ENCODE results near the gene ITSN1. TPM values are rescaled to one million over a fixed set of nuclear protein-coding genes. Genes with fewer than 3 reads are reported as not detected.

ITSN1 gene
- total RNA-seq, 1 donor from 2014 or later, result 4.8 TPM

DNA sequence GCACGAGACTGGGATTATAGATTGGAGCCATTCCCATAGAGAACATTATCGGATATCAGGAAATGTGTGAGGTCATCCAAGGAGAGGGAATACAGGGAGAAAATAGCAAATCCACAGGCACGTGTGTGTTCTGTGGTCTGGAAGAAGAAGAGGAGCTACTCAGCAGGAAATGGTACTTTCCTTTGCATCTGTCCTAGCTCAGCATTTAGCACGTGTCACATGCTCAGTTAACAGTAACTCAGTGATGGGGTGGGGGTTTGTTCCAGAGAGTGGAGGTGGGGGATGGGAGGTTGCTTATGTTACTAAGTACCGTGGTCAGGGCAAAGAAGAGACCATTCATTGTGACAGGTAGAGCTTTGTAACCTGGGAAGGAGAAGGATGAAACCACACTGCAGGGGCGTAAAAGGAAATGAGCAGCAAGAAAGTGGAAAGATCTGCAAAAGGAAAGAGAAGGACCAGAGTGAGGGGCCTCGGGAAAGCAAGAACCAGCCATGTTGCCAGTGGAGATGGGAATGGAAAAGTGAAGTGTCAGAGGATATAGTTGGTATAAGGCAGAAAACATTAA lies 172.9 kb downstream of the ITSN1 start:
- H3K36me3 Mint-ChIP-seq (ENCODE audit: low read depth), result no peaks in the 10 kb centered on the region
- DNase-seq, result no peak
- intact Hi-C loops (cut with micrococcal nuclease), result no loop called here
- no peaks in the 10 kb centered on the region for H3K9me3 Mint-ChIP-seq
- no peak overlapping the region for H3K27ac Mint-ChIP-seq
- H3K4me1 Mint-ChIP-seq, result peaks cover 7% of the 10 kb centered on the region
- no peak overlapping the region for H3K4me3 Mint-ChIP-seq
- no peaks in the 10 kb centered on the region for H3K27me3 Mint-ChIP-seq

DNA sequence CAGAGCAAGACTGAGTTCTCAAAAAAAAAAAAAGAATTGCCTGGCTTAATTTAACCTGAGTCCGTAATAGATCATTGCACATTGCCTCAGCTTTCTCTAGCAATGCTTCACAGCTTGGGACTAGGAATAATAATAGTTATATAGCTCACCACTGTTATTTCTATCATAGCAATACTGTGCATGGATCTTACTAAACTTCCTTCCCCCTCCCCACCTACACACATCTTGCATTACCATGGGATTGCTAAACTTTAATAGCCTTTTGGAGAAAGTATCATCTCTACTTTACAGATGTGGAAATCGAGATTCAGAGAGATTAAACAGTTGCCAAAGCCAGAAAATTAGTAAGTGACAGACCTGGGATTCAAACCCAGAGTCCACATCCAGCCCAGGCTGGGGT lies 173.9 kb downstream of the ITSN1 start:
- Mint-ChIP-seq H3K27ac (no peak overlapping the region), H3K4me3 (no peak overlapping the region)
- intact Hi-C loops (cut with micrococcal nuclease), result no loop called here

DNA sequence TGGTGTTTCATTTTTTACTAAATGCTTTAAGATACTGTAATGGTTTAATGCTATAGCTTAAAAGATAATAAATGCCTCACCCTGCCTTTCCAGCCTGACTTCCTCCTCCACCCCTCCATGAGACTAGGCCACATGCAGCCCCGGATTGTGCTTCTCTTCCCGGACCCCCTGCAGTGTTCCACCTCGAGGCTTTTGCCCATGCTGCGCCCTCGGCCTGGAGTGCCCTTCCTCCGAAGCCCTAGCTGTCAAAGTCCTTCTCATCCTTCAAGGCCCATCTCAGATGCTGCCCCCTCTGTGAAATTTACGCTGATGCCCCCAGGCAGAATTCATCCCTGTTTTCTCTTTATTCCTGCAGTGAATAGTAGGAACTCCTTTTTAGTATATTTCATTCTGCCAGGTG lies 174.8 kb downstream of the ITSN1 start:
- Mint-ChIP-seq H3K36me3 (ENCODE audit: low read depth) (no peaks in the 10 kb centered on the region), H3K27me3 (no peaks in the 10 kb centered on the region), H3K4me3 (no peak overlapping the region), H3K27ac (no peak overlapping the region), H3K4me1 (peaks cover 7% of the 10 kb centered on the region), H3K9me3 (no peaks in the 10 kb centered on the region)
- no peak for DNase-seq
- intact Hi-C loops (cut with micrococcal nuclease), result no loop called here

More for the DNA sequence above, 173.9 kb downstream of the ITSN1 start:
- no peak for DNase-seq
- no peaks in the 10 kb centered on the region for H3K27me3 Mint-ChIP-seq
- H3K36me3 Mint-ChIP-seq (ENCODE audit: low read depth), result no peaks in the 10 kb centered on the region
- H3K9me3 Mint-ChIP-seq, result no peaks in the 10 kb centered on the region
- H3K4me1 Mint-ChIP-seq, result peaks cover 7% of the 10 kb centered on the region

DNA sequence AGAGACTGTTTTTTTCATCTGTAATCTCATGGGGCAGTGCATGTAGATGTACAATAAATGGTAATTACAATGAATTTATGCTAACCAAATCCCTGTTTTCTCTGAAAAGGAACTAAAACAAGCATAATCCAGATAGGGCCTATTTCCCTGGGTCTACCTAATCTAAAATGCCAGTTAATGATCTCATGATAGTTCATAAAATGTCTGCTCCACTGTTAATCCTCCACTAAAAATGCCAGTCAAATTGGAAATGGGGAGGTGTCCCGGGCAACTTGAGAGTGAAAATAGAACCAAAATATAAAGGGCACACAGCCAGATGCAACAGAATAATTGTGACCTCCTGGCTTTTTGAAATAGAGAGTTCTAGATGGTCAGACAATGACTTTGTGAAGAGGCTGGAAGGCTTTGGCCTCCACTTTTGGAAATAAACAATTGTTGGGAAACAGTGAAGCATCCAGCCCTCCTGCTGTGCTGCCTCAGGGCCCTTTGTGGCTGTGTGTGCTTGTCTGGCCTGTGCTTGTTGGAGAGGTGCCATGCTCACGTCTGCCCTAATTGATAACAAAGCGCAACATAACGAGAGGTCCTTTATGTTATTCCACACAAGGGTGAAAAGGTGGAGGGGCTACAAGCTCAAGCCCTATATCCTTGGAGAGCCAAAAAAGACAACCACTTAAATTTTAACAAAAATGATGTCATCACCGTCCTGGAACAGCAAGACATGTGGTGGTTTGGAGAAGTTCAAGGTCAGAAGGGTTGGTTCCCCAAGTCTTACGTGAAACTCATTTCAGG lies 175.6 kb downstream of the ITSN1 start:
- no peak overlapping the region for H3K4me3 Mint-ChIP-seq
- intact Hi-C loops (cut with micrococcal nuclease), result no loop called here
- H3K9me3 Mint-ChIP-seq, result no peaks in the 10 kb centered on the region
- H3K27ac Mint-ChIP-seq, result no peak overlapping the region
- no peaks in the 10 kb centered on the region for H3K36me3 Mint-ChIP-seq (ENCODE audit: low read depth)
- H3K4me1 Mint-ChIP-seq, result peaks cover 7% of the 10 kb centered on the region
- H3K27me3 Mint-ChIP-seq, result no peaks in the 10 kb centered on the region
- no peak for DNase-seq

DNA sequence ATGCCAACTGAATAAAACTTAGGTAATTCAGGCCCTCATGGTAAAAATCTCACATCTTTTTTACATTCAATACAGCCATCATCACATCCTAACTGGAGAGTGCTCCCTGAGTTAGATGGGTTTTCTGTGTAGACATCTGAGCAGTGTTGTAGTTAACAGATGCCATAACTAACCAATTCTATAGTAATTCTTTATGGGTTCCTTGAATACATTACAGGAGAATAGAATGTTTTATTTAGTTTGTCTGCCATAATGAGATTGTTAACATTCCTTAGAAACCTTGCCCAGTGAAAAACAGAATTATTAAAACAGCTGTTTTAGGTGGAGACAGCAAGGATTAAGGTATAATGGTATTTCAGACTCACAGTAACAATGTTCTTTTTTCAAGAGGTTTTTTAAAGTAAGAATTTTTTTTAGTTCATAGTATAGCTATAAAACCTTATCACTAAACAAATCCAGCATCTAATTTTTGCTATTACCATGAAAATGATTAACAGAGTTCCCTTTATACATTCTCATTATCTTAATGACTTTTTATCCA lies 178.0 kb downstream of the ITSN1 start:
- Mint-ChIP-seq H3K36me3 (ENCODE audit: low read depth) (no peaks in the 10 kb centered on the region), H3K4me1 (peaks cover 1% of the 10 kb centered on the region), H3K4me3 (no peak overlapping the region), H3K27me3 (no peaks in the 10 kb centered on the region), H3K27ac (no peak overlapping the region), H3K9me3 (no peaks in the 10 kb centered on the region)
- intact Hi-C loops (cut with micrococcal nuclease), result no loop called here
- no peak for DNase-seq

DNA sequence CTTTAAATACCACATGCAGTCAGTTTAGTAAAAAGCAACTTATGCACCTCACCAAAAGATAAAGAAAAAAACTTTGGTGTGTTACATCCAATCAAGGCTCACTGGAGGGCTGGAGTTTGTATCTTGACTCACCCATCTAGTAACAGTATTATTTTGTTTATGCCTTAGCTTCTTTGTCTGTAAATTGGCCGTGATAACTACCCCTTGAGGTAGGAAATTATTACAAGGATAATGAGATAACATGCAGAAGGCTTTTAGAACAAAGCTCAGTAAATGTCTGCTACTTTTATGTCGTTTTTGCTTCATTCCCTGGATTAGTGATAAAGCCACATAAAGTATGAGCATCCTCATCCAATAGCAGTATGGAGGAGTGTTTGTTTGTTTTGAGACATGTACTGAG lies 178.5 kb downstream of the ITSN1 start:
- Mint-ChIP-seq H3K27me3 (no peaks in the 10 kb centered on the region), H3K36me3 (ENCODE audit: low read depth) (no peaks in the 10 kb centered on the region), H3K4me1 (no peaks in the 10 kb centered on the region), H3K27ac (no peak overlapping the region), H3K4me3 (no peak overlapping the region), H3K9me3 (no peaks in the 10 kb centered on the region)
- DNase-seq, result no peak
- intact Hi-C loops (cut with micrococcal nuclease), result no loop called here

DNA sequence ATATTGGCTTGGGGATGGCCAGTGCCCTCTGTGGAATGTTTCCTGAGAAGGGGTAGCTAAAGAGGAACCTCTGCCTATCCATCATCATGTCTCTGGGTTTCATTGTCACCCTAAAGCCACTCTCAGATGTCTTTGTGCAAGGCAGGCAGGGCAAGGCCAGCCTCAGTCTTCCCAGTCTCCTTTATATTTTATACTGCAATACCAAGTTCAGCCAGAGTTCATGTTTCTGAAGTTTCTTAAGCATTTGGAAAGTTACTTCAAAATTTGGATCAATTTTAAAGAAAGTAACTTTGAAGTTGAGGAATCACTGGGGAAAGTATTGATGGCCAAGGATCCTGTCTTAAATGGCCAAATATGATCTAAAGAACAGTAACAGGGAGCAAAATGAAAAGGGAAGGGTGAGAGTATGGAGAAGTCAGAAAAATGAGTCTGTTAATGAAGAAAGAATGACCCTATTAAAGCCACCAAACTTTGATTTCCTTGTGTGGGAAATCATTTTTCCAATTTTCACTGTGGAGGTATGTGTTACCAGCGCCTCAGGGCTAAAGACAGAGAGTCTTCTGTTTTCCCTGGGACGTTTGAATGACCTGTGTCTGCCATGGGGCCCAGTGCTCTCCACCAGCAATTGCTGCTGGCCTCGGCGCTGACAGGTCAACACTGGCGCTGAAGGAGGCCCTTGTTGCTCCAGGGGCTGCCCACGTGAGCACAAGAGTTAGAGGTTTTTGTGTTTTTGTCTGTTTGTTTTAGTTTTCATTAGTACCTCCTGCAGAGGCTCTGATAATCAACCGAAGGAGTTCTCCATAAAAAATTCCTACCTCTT lies 179.4 kb downstream of the ITSN1 start:
- Mint-ChIP-seq H3K9me3 (no peaks in the 10 kb centered on the region), H3K27ac (no peak overlapping the region), H3K36me3 (ENCODE audit: low read depth) (no peaks in the 10 kb centered on the region), H3K4me1 (no peaks in the 10 kb centered on the region), H3K27me3 (no peaks in the 10 kb centered on the region), H3K4me3 (no peak overlapping the region)
- DNase-seq, result no peak
- intact Hi-C loops (cut with micrococcal nuclease), result no loop called here

DNA sequence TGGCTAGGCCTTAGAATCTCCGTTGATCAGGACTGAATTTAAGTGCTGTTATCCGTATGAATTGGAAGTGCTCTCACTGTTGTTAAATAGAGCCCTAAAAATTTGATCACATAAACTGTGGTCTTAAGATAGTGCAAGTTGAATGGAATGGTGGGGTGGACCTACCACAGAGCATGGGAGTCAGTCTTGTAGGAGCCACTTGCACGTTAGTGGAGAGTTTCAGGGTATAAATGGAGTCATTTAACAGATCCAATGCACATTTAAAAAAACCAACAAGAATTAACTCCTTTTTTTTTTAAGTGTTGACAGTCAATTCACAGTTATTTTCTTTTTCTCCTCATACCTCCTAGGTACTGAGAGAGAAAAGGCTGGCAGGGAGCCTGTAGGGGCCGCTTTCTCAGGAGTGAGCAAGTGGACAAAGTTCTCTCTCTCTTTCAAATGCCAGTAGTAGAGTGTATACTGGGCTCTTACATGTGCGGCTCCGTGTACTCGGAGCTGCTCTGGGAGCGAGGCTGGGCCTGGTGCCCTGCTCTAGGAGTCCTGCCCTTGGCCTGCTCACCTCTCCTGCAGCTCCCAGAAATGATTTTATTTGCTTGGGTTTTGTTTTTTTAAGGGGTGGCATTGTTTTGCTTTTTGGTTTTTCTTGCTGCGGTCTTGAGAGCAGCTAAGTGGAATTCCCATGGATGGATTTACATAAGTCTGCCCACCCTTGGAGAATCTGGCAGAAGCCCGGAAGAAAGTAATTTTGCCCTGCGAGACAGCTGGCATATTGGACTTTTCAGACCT lies 182.0 kb downstream of the ITSN1 start:
- intact Hi-C loops (cut with micrococcal nuclease), result no loop called here
- no peaks in the 10 kb centered on the region for H3K4me1 Mint-ChIP-seq
- H3K36me3 Mint-ChIP-seq (ENCODE audit: low read depth), result no peaks in the 10 kb centered on the region

DNA sequence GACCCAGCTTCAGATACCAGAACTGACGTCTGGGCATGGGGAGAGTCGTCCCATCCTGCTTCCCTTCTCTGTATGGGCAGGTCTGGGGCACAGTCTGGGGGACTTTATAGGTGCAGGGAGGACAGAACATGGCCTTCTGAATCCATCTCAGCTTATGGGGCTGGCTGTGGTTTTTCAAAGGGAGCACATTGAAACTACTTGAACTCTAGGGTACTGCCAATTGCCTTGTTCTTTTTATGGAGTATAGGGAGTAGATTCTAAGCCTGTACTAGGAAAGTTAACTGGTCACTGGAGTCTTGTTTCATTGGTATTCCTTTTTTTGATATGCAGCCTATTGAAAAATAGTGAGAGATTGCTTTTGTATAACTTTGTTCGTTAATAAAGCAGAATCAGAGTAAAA lies 183.1 kb downstream of the ITSN1 start:
- intact Hi-C loops (cut with micrococcal nuclease), result no loop called here
- no peak for DNase-seq
- Mint-ChIP-seq H3K9me3 (no peaks in the 10 kb centered on the region), H3K27ac (no peak overlapping the region), H3K4me3 (no peak overlapping the region), H3K4me1 (no peaks in the 10 kb centered on the region), H3K27me3 (no peaks in the 10 kb centered on the region), H3K36me3 (ENCODE audit: low read depth) (no peaks in the 10 kb centered on the region)

More for the DNA sequence above, 182.0 kb downstream of the ITSN1 start:
- no peak for DNase-seq
- H3K27me3 Mint-ChIP-seq, result no peaks in the 10 kb centered on the region
- H3K9me3 Mint-ChIP-seq, result no peaks in the 10 kb centered on the region
- H3K4me3 Mint-ChIP-seq, result no peak overlapping the region
- no peak overlapping the region for H3K27ac Mint-ChIP-seq

DNA sequence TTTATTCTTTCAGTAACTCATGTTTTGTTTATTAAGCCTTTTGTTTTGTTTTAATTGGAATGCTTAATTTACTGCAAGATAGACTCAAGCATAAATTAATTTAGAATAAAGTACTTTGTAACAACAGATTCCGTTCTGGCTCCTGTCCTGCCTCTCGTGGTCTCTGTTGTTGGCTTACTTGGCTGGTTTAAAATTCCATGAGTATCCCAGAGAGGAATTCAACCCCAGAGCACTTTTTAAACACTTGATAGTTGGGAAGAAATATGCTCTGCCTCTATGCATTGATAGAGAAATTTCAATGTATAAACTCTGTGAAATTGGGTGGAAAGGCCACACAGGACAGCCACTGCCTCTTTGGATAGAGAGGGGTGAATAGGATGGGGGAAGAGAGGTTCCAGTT lies 183.6 kb downstream of the ITSN1 start:
- intact Hi-C loops (cut with micrococcal nuclease), result no loop called here
- H3K4me1 Mint-ChIP-seq, result no peaks in the 10 kb centered on the region
- H3K27me3 Mint-ChIP-seq, result no peaks in the 10 kb centered on the region
- no peak for DNase-seq
- H3K36me3 Mint-ChIP-seq (ENCODE audit: low read depth), result no peaks in the 10 kb centered on the region
- H3K4me3 Mint-ChIP-seq, result no peak overlapping the region
- no peaks in the 10 kb centered on the region for H3K9me3 Mint-ChIP-seq
- no peak overlapping the region for H3K27ac Mint-ChIP-seq

DNA sequence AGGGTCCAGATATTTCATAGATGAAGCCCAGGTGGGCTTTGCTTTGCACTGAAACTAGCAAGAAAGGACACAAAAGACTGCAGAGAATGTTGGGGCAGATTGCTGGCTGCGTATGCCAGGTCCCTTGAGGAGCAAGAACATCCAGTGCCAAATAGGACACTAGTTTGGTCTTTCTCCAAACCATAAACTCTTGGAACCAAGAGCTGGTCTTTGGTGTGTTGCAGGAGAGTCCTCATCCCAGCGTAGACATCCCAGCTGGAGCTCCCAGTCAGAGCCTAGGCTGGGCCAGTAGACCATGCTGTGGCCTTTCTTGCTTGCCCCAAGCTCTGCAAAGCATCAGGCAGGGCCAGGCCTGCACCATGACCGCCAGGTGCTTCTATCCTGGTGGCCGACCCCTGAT lies 185.8 kb downstream of the ITSN1 start:
- no peaks in the 10 kb centered on the region for H3K27me3 Mint-ChIP-seq
- no peaks in the 10 kb centered on the region for H3K4me1 Mint-ChIP-seq
- no peak overlapping the region for H3K4me3 Mint-ChIP-seq
- H3K27ac Mint-ChIP-seq, result no peak overlapping the region
- H3K36me3 Mint-ChIP-seq (ENCODE audit: low read depth), result no peaks in the 10 kb centered on the region
- intact Hi-C loops (cut with micrococcal nuclease), result no loop called here
- H3K9me3 Mint-ChIP-seq, result no peaks in the 10 kb centered on the region
- DNase-seq, result no peak

DNA sequence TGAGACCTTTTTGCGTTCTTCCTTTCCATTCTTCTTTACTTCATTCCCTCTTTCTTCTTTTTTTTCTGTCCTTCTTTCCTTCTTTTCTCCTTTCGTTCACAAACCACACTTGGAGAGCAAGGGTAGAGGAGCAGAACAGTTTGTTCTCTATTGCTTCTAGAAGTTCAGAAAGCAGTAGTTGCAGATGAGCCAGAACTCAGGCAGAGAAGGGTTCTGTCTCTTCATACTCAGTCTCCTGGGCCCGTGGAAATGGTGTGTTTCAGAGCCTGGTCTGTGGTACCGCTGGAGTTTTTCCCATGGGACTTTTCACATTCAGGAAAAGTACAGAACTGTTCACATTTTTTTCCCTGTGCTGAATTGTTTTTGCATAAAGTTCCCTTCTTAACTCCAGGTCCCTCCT lies 186.3 kb downstream of the ITSN1 start:
- Mint-ChIP-seq H3K4me1 (no peaks in the 10 kb centered on the region), H3K27ac (no peak overlapping the region), H3K4me3 (no peak overlapping the region), H3K36me3 (ENCODE audit: low read depth) (no peaks in the 10 kb centered on the region), H3K9me3 (no peaks in the 10 kb centered on the region), H3K27me3 (no peaks in the 10 kb centered on the region)
- no peak for DNase-seq
- intact Hi-C loops (cut with micrococcal nuclease), result no loop called here

DNA sequence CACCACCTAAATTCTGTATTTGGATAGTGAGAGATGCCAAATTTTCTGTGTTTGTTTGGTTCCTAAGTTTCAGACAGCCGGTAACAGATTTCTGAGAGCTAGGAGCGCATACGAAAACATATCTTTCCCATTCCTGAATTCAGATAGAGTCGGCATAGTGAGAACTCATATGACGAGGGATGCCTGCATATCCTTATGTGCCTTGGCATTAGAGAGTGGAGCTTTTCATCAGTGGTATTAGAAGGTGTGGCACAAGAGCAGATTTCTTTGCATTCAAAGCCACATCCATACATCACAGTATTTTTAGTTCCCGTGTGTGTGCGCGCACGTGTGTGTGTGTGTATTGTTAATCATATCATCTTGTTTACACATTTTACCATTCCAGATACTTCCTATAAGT lies 187.5 kb downstream of the ITSN1 start:
- intact Hi-C loops (cut with micrococcal nuclease), result no loop called here
- H3K27me3 Mint-ChIP-seq, result no peaks in the 10 kb centered on the region
- no peak for DNase-seq
- no peaks in the 10 kb centered on the region for H3K9me3 Mint-ChIP-seq
- no peak overlapping the region for H3K27ac Mint-ChIP-seq
- no peaks in the 10 kb centered on the region for H3K36me3 Mint-ChIP-seq (ENCODE audit: low read depth)
- no peaks in the 10 kb centered on the region for H3K4me1 Mint-ChIP-seq
- no peak overlapping the region for H3K4me3 Mint-ChIP-seq

Data from activated CD4-positive, alpha-beta T cell treated with anti-CD3 and anti-CD28 coated beads, Interleukin-2, amount 10 ng/mL, durations not matched to agents 24 days and 14 days (primary cell).